CD4-positive, CD25-positive, alpha-beta regulatory T cell (primary cell): Measurements from ENCODE around the gene MPDZ. TPM values are rescaled to one million over a fixed set of nuclear protein-coding genes. Genes with fewer than 3 reads are reported as not detected.
"Not testable (repeated sequence)": the region's sequence is repeated elsewhere in the genome, so short reads cannot be mapped to it uniquely, and the experiment has no call there.

ENCODE experiments used
- ATAC-seq, 2 donors: fragments of 150-1000 bp; cut with Tn5 transposase; one replicate each; pipeline ENCODE4 v1.10.0; 2021; ENCODE audit warnings: low read depth in 2 of 2, moderate number of reproducible peaks in 2 of 2, moderate library complexity in 1 of 2
- DNase-seq, 3 donors: peaks; one replicate each; pipeline versions ENCODE4 v3.0.0 to v3.0.0-alpha.2; 2012 to 2022; ENCODE audit warnings: mixed read lengths in 1 of 3
- H3K27ac ChIP-seq: one replicate; pipeline ENCODE4 v1.7.0; 2013; ENCODE audit warnings: mild to moderate bottlenecking, low read length; ENCODE audit not compliant: insufficient read depth, poor library complexity, severe bottlenecking
- H3K27me3 ChIP-seq: one replicate; pipeline ENCODE4 v1.7.0; 2013; ENCODE audit warnings: low read length; ENCODE audit not compliant: control insufficient read depth, insufficient read depth
- H3K36me3 ChIP-seq: one replicate; pipeline ENCODE4 v1.7.0; 2013; ENCODE audit warnings: mild to moderate bottlenecking, low read length, moderate library complexity; ENCODE audit not compliant: control insufficient read depth, insufficient read depth
- H3K4me1 ChIP-seq: 2 replicates; pipeline ENCODE4 v1.7.0; 2013; ENCODE audit warnings: mild to moderate bottlenecking, low read length; ENCODE audit not compliant: insufficient read depth, control insufficient read depth, poor library complexity, severe bottlenecking
- H3K4me3 ChIP-seq: one replicate; pipeline ENCODE4 v1.7.0; 2013; ENCODE audit warnings: low read depth, mild to moderate bottlenecking, low read length, moderate library complexity
- H3K9me3 ChIP-seq, 2 experiments: 1 replicate in 1 of 2; 2 replicates in 1 of 2; pipeline ENCODE4 v1.7.0; 2013; ENCODE audit warnings: low read length in 2 of 2, mild to moderate bottlenecking in 1 of 2, moderate library complexity in 1 of 2; ENCODE audit not compliant: control insufficient read depth in 2 of 2
- H3K27ac Mint-ChIP-seq, 3 donors: one replicate each; pipeline ENCODE4 v1.8.0; 2020 to 2022; ENCODE audit warnings: mild to moderate bottlenecking in 3 of 3, mixed read lengths in 3 of 3, moderate library complexity in 2 of 3
- H3K27me3 Mint-ChIP-seq: one replicate; pipeline ENCODE4 v1.8.0; 2022; ENCODE audit warnings: mild to moderate bottlenecking, mixed read lengths
- H3K36me3 Mint-ChIP-seq: one replicate; pipeline ENCODE4 v1.8.0; 2020; ENCODE audit warnings: mixed read lengths
- H3K4me1 Mint-ChIP-seq, 4 donors: one replicate each; pipeline ENCODE4 v1.8.0; 2020 to 2022; ENCODE audit warnings: mixed read lengths in 4 of 4, mild to moderate bottlenecking in 1 of 4
- H3K4me3 Mint-ChIP-seq, 4 donors: one replicate each; pipeline ENCODE4 v1.8.0; 2020 to 2022; ENCODE audit warnings: mild to moderate bottlenecking in 4 of 4, mixed read lengths in 4 of 4, moderate library complexity in 3 of 4
- H3K9me3 Mint-ChIP-seq, 7 donors: one replicate each; pipeline ENCODE4 v1.8.0; 2020 to 2022; ENCODE audit warnings: mixed read lengths in 7 of 7, mild to moderate bottlenecking in 3 of 7, moderate library complexity in 2 of 7
- polyA plus RNA-seq, 4 donors: library from polyadenylated mRNA; unstranded; fragments of 300-500 nt; fragmentation: Illumina TruSeq; gene quantifications; one replicate each; pipeline ENCODE4 v1.2.3, GENCODE V29; 2021
- total RNA-seq: library from RNA; stranded (reverse); gene quantifications from one replicate; pipeline ENCODE4 v1.2.3, GENCODE V29; 2022

Gene MPDZ
- total and polyA plus RNA-seq, 5 donors from 2014 or later: 0.32 TPM; not detected in 4

- Mint-ChIP-seq H3K36me3 (no peaks in the 10 kb centered on the region), H3K4me3 (no peak overlapping the region), H3K9me3 (peaks cover 0 to 10% (median 6%) of the 10 kb centered on the region in 7 donors), H3K27me3 (no peaks in the 10 kb centered on the region), H3K27ac (no peak overlapping the region), H3K4me1 (no peaks in the 10 kb centered on the region)
- no peak for ATAC-seq
- no peak overlapping the region for H3K4me3 ChIP-seq
- no peaks in the 10 kb centered on the region for H3K27me3 ChIP-seq
- no peak for DNase-seq
- no peaks in the 10 kb centered on the region for H3K4me1 ChIP-seq
- H3K27ac ChIP-seq: no peak overlapping the region
- no peaks in the 10 kb centered on the region for H3K9me3 ChIP-seq
- no peaks in the 10 kb centered on the region for H3K36me3 ChIP-seq
These were observed 55.1 kb downstream of the MPDZ start for GRCh38 chr9:13224366-13224765.

- H3K4me3 Mint-ChIP-seq, H3K27ac Mint-ChIP-seq, DNase-seq, ATAC-seq, H3K27ac ChIP-seq, H3K27me3 ChIP-seq, H3K36me3 Mint-ChIP-seq, H3K36me3 ChIP-seq, H3K4me1 ChIP-seq, H3K9me3 ChIP-seq, H3K4me3 ChIP-seq, H3K27me3 Mint-ChIP-seq, H3K4me1 Mint-ChIP-seq: not testable (repeated sequence)
- peaks cover 0 to 10% (median 6%) of the 10 kb centered on the region in 7 donors for H3K9me3 Mint-ChIP-seq
These were observed 56.8 kb downstream of the MPDZ start for GRCh38 chr9:13222733-13223132.

- no peak overlapping the region for H3K4me3 ChIP-seq
- no peak overlapping the region for H3K27ac ChIP-seq
- Mint-ChIP-seq H3K9me3 (peaks cover 0 to 9% (median 6%) of the 10 kb centered on the region in 7 donors), H3K27ac (no peak overlapping the region), H3K4me3 (no peak overlapping the region), H3K27me3 (no peaks in the 10 kb centered on the region), H3K4me1 (no peaks in the 10 kb centered on the region), H3K36me3 (no peaks in the 10 kb centered on the region)
- DNase-seq: no peak
- no peak for ATAC-seq
- H3K27me3 ChIP-seq: no peaks in the 10 kb centered on the region
- H3K4me1 ChIP-seq: no peaks in the 10 kb centered on the region
- H3K36me3 ChIP-seq: no peaks in the 10 kb centered on the region
- H3K9me3 ChIP-seq: no peaks in the 10 kb centered on the region
These were observed 57.8 kb downstream of the MPDZ start for GRCh38 chr9:13221741-13222140.

- no peaks in the 10 kb centered on the region for H3K4me1 Mint-ChIP-seq
- no peak for ATAC-seq
- no peaks in the 10 kb centered on the region for H3K36me3 ChIP-seq
These were observed 58.7 kb downstream of the MPDZ start for GRCh38 chr9:13220837-13221236.

GRCh38 chr9:13215791-13216554 is 63.5 kb downstream of the MPDZ start:
- H3K4me3 ChIP-seq: no peak overlapping the region
- H3K27ac ChIP-seq: no peak overlapping the region
- H3K36me3 ChIP-seq: no peaks in the 10 kb centered on the region
- H3K9me3 ChIP-seq: no peaks in the 10 kb centered on the region
- Mint-ChIP-seq H3K27me3 (no peaks in the 10 kb centered on the region), H3K27ac (no peak overlapping the region), H3K4me1 (no peaks in the 10 kb centered on the region), H3K4me3 (no peak overlapping the region), H3K36me3 (no peaks in the 10 kb centered on the region), H3K9me3 (peaks cover 0 to 5% (median 1%) of the 10 kb centered on the region in 7 donors)
- H3K27me3 ChIP-seq: no peaks in the 10 kb centered on the region
- DNase-seq (no peak), ATAC-seq (no peak)
- no peaks in the 10 kb centered on the region for H3K4me1 ChIP-seq

More at GRCh38 chr9:13220837-13221236, 58.7 kb downstream of the MPDZ start:
- no peak overlapping the region for H3K4me3 Mint-ChIP-seq
- Histone ChIP-seq H3K4me3 (no peak overlapping the region), H3K9me3 (no peaks in the 10 kb centered on the region), H3K4me1 (no peaks in the 10 kb centered on the region), H3K27ac (no peak overlapping the region), H3K27me3 (no peaks in the 10 kb centered on the region)
- no peaks in the 10 kb centered on the region for H3K36me3 Mint-ChIP-seq
- no peak for DNase-seq
- H3K27me3 Mint-ChIP-seq: no peaks in the 10 kb centered on the region
- H3K27ac Mint-ChIP-seq: no peak overlapping the region
- peaks cover 0 to 7% (median 0%) of the 10 kb centered on the region in 7 donors for H3K9me3 Mint-ChIP-seq

- H3K27me3 Mint-ChIP-seq: no peaks in the 10 kb centered on the region
- no peak overlapping the region for H3K27ac ChIP-seq
- H3K27ac Mint-ChIP-seq: no peak overlapping the region
- H3K4me3 ChIP-seq: no peak overlapping the region
- no peaks in the 10 kb centered on the region for H3K4me1 ChIP-seq
- peaks cover 0 to 12% (median 2%) of the 10 kb centered on the region in 7 donors for H3K9me3 Mint-ChIP-seq
- no peaks in the 10 kb centered on the region for H3K9me3 ChIP-seq
- H3K36me3 Mint-ChIP-seq: no peaks in the 10 kb centered on the region
- DNase-seq (no peak), ATAC-seq (no peak)
- H3K4me1 Mint-ChIP-seq: no peaks in the 10 kb centered on the region
- no peak overlapping the region for H3K4me3 Mint-ChIP-seq
- H3K36me3 ChIP-seq: no peaks in the 10 kb centered on the region
- H3K27me3 ChIP-seq: no peaks in the 10 kb centered on the region
These were observed 65.5 kb downstream of the MPDZ start for GRCh38 chr9:13213998-13214397.

- no peak overlapping the region for H3K27ac Mint-ChIP-seq
- Histone ChIP-seq H3K4me1 (no peaks in the 10 kb centered on the region), H3K27me3 (no peaks in the 10 kb centered on the region), H3K36me3 (no peaks in the 10 kb centered on the region), H3K4me3 (no peak overlapping the region), H3K9me3 (no peaks in the 10 kb centered on the region), H3K27ac (no peak overlapping the region)
- no peak for ATAC-seq
- DNase-seq: no peak
- H3K4me1 Mint-ChIP-seq: no peaks in the 10 kb centered on the region
- H3K9me3 Mint-ChIP-seq: peaks cover 0 to 12% (median 2%) of the 10 kb centered on the region in 7 donors
- no peak overlapping the region for H3K4me3 Mint-ChIP-seq
- H3K27me3 Mint-ChIP-seq: no peaks in the 10 kb centered on the region
- H3K36me3 Mint-ChIP-seq: no peaks in the 10 kb centered on the region
These were observed 66.2 kb downstream of the MPDZ start for GRCh38 chr9:13213337-13213736.

GRCh38 chr9:13210306-13210705 is 69.2 kb downstream of the MPDZ start:
- H3K4me3 ChIP-seq: no peak overlapping the region
- H3K27ac Mint-ChIP-seq: no peak overlapping the region
- H3K36me3 ChIP-seq: no peaks in the 10 kb centered on the region
- H3K27ac ChIP-seq: no peak overlapping the region
- DNase-seq: no peak
- H3K4me1 Mint-ChIP-seq: no peaks in the 10 kb centered on the region
- H3K36me3 Mint-ChIP-seq: no peaks in the 10 kb centered on the region
- H3K9me3 Mint-ChIP-seq: peaks cover 1 to 17% (median 4%) of the 10 kb centered on the region in 7 donors
- H3K4me1 ChIP-seq: no peaks in the 10 kb centered on the region
- no peaks in the 10 kb centered on the region for H3K27me3 ChIP-seq
- H3K27me3 Mint-ChIP-seq: no peaks in the 10 kb centered on the region
- no peak for ATAC-seq
- H3K9me3 ChIP-seq: no peaks in the 10 kb centered on the region
- no peak overlapping the region for H3K4me3 Mint-ChIP-seq
